Mesenteric fat pad (tissue), 1 donor: Measurements from ENCODE around the gene APOL6. TPM values are rescaled to one million over a fixed set of nuclear protein-coding genes. Genes with fewer than 3 reads are reported as not detected.
"Not testable (repeated sequence)": the region's sequence is repeated elsewhere in the genome, so short reads cannot be mapped to it uniquely, and the experiment has no call there.

Experiments used
- DNase-seq: peaks from one replicate; pipeline ENCODE4 v3.0.0-alpha.2; 2020; ENCODE audit warnings: low spot score
- total RNA-seq: library from RNA; stranded (reverse); fragmentation: NEBNext Ultra II Directional; extraction: Animal tissue kit (Norgen Biotek cat#: 25700); gene quantifications from one replicate; pipeline ENCODE4 v1.2.1, GENCODE V29; 2021
- donor health status: DM: yes; HTN: yes; CAD: no.

Gene APOL6
- total RNA-seq, 1 donor from 2014 or later = 99.8 TPM

DNA sequence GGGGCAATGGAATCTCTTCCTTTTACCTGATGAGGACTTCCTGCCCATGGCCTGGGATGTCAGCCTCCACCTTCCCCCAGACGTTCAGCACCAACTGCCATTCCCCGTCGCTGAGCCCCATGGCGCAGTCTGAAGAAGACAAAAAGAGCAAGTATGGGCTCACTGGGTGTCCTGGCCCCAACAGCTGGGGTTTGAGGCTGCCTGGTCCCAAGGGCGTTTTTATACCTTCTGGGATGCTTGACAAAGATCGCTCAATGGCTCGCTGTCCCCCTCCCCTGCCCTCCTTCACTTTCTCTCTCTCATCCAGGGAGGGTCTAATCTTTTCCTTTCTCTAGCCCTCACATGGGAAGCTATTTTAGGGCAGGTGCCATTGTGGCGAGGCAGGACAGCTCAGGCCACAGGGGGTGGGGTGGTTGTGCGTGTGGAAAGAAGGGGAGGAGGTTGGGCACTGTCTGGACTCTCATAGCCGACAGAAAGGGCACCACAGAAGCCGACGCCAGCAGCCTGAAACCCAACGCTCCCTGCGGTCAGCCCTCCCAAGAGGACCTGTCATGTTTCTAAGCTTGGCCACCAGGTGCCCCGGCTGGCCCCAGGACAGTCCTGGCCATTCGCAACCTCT is 31.0 kb upstream of the APOL6 start, which contains the start of gene MB:
Gene MB (minus strand): TSS at position 193 of the 619 bp plus-strand sequence. CDS start 72 bp downstream, at position 121.
- no peak for DNase-seq

- no peak for DNase-seq
Observed at GRCh38 chr22:35618427-35619223, 29.6 kb upstream of the APOL6 start.

- no peak for DNase-seq
Observed at GRCh38 chr22:35619336-35620094, 28.7 kb upstream of the APOL6 start.

DNA sequence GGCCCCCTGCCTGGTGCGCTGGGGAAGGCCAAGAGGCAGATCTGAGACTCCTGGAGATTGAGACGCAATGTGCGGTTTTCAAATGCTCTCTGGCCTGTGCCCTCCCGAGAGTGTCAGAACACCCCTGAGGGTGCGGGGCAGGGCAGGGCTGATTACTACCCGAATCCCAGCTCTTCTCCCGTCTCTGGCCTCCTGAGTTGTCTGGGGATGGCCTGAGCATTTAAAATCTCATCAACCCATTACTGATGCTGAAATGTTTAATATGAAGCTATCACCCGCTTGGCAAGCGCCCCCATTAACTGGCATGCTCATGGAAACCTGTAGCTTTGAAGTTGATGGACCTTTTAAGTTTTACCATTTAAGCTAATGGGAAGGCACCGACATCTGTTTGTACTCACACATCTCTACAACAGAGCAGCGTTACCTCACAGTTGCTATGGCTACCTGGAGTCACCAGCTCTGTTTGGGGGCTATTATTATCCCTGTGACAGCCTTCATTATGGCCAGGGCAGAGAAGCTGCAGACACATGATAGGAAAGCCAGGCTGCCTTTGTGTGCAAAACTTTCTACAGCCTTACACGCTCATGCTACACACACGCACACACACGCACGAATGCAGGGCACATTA is 27.5 kb upstream of the APOL6 start:
- DNase-seq = no peak

- no peak for DNase-seq
Observed at GRCh38 chr22:35621451-35621850, 26.8 kb upstream of the APOL6 start.

DNA sequence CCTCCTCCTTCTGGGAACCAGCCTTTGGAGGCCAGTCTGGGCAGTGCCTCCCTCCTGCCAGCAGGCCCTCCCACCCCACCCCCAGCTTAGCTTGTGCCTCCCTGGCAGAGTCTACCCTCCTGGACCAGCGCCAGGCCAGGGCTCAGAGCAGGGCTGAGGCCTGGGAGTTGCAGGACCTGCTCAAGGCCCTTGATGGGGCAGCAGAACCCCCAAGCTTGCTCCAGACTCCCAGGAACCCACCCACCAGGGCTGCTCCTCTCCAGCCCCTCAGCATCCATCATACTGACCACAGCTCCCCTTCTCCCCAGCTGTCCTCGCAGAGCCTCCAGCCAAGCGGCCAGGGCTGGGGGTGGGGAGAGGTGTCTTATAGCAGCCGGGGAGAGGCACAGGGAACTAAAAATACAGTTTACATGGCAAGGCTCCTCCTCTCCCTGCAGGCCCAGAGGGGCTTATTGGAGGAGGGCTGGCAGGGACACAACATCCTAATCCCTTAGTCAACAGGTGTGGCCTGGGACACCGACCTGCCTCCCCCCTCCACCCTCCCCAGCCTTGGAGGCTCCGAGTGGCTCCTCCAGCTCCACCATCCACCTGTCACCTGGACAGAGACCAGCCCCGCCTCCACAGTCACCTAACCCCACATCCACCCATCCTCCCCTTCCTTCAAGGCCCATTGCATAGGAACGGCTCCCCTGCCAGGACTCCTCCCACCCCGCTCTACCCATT is 25.9 kb upstream of the APOL6 start:
- DNase-seq = no peak

- DNase-seq = not testable (repeated sequence)
Observed at GRCh38 chr22:35623885-35624284, 24.4 kb upstream of the APOL6 start.

DNA sequence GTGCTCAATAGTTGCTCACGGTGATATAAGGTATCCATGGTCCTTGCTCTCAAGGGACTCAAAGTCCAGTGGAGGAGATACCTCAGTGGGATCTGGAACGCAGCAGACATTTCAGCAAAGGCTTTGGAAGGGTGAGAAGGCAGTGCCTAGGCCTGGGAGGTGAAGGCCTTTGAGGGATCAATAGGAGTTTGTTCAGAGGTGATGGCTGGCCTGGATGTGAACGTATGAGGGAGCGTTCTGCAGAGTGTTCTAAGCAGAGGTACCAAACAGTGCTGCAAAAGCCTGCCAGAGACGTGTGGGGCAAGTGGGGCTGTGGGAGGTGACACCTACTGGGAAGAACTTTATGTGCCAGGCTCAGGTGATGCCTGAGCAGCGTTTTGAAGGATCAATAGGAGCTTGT is 23.7 kb upstream of the APOL6 start:
- no peak for DNase-seq

- DNase-seq = no peak
Observed at GRCh38 chr22:35625763-35626432, 22.3 kb upstream of the APOL6 start.

DNA sequence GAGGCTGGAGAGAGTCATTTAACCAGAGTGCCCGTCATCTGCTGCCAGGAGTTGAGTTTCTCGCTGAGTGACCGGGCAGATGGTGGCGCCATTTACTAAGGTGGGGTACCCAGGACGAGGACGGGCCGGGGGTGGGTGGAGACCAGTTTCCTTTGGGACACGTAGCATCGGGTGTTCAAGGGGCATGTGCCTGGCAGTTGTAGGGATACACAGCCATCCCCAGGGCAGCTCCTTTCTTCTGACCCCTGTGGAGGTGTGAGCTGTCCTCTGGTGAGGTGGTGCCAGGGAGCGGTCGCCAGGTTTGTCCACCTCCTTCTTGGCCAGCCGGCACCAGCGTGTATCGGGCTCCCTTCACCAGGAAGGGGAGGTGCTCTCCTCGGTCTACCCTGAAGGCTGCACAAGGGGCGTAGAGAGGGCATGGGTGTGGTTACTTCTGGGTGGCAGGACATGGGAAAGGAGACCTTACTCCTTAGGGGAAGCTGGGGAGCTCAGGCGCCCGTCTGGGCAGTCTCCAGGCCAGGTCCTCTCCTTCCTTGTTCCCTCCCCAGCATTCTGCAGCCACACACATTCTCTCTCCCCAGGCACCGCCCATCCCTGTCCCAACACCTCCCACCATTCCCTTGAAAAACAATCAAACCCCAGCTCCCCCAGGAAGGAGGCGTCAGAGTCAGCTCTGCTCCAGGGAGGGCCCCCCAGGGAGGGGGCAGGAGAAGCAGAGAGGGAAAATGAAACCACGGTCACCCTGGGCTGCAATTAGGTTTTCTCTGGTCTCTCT is 20.8 kb upstream of the APOL6 start:
- DNase-seq = no peak

DNA sequence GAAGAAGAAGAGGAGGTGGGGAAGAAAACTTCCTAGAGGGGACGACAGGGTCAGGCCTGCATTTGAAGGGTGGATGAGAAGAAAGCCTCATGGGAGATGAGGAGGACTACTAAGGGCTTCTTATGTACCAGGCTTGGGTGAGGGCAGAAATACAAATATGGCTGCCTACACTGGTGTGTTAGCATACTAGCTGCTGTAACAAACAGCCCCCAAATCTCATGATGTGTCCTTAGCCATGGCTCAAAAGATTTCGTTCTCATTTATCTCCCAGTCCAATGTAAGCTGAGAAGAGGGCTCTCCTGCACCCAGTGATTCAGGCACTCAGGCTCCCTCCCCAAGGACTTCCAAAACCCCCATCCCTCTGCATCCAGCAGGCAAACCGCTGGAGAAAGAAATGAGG is 19.5 kb upstream of the APOL6 start:
- no peak for DNase-seq

- DNase-seq = no peak
Observed at GRCh38 chr22:35629406-35630216, 18.6 kb upstream of the APOL6 start.

DNA sequence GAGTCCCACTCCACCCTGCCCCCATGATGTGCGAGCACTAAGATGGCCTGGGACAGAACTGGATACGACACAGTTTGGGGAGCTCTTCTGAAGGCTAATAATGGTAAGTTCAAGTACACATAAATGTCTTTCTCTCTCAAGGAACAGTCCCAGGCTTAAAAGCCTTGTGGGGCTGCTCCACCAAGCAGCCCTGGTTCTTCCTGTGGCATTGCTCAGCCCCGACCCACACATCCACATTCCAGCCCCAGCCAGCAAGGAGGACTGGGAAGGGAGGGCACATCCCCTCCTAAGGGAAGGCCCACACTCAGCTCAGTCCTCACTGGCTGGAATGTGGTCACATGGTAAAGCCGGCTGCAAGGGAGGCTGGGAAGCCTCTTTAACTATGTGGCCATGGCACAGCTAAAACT is 17.9 kb upstream of the APOL6 start:
- no peak for DNase-seq

GRCh38 chr22:35630891-35631290 is 17.4 kb upstream of the APOL6 start:
- DNase-seq = peak; percentile 49

DNA sequence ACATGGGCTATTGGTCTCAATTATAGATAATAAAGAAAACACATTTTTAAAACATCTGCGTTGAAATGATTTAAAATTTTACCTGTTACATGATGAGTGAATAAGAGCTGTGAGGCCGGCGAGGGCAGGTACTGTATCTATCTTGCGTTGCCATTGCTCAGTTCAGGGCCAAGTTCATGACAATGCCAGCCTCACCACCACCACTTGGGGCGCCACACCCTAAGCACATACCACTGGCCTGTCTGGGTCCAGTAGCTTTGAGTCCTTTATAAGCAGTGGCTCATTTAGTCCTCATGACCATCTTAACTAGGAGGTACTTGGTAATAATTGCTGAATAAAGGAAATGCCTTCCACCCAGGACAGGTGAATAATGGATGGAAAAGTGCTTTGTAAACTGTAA is 16.6 kb upstream of the APOL6 start:
- peak; percentile 84 for DNase-seq

DNA sequence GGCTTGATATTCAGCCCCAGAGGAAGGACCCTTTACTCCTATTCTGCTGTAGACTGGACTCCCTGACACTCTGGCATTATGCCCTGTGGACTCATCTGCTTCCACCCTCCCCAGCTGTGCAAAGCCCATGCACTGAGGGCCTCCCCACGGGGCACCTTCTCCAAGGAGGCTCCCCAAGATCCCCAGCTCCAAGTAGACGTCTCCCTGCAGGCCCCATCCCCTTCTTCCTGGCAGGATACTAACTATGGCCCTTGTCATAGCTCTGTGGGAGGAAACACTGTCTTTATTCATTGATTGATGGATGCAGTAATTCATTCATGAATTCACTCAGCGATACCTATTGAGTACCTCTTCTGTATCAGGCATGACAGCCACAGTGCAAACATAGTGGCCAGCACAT is 15.3 kb upstream of the APOL6 start:
- DNase-seq = peak; percentile 53

DNA sequence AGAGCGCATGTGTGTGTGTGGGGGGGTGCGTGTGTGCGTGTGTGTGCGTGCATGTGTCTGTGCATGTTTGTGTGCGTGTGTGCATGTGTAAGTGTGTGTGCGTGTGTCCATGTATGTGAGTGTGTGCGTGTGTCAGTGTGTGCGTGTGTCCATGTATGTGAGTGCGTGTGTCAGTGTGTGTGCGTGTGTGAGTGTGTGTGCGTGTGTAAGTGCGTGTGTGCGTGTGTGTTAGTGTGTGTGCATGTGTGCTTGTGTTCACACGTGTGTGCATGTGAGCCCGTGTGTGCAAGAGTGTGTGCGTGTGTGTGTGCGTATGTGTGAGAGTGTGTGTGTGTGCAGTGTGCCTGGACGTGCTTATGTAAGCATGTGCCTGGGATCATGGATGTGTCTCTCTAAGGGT is 14.7 kb upstream of the APOL6 start:
- no peak for DNase-seq

GRCh38 chr22:35634015-35634414 is 14.2 kb upstream of the APOL6 start:
- DNase-seq = no peak
